HG03039 (cell line): ENCODE measurements around the gene LRRTM3.
A peak's percentile ranks its signal among the peaks of the same experiment; 100 is the strongest.

Experiments
- ATAC-seq: cut with Tn5 transposase; IDR thresholded peaks from one replicate; pipeline ENCODE4 v1.9.1; 2021; ENCODE audit warnings: mild to moderate bottlenecking, moderate library complexity; ENCODE audit not compliant: unreplicated experiment

The LRRTM3 gene

GRCh38 chr10:66925896-66926715 lies at the start of gene LRRTM3:
Gene LRRTM3, plus strand, starts transcription at chr10:66926036.
- peak; percentile 100 for ATAC-seq

GRCh38 chr10:66877361-66877760 lies 48.5 kb upstream of the LRRTM3 start:
- no peak for ATAC-seq

- no peak for ATAC-seq
These were observed 45.5 kb upstream of the LRRTM3 start for GRCh38 chr10:66880292-66880691.

GRCh38 chr10:66880826-66881225 lies 45.0 kb upstream of the LRRTM3 start:
- ATAC-seq = no peak

DNA sequence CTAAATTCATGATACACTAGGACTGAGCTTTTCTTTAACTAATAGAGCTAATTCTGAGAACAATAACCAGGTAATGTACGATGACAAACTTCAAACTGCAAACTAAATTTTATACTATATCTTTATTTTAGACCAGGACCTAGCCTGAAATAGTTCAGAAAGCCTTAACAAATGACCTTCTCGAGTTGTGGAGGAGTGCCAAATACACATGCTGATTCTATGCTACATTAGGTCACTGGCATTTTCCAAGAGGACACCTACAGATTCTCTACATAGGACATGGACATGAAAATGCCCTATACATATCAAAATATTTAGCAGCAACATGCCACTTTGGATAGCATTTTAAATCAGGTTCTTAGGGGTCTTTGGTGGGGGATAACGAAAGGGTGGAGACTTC lies 44.0 kb upstream of the LRRTM3 start:
- no peak for ATAC-seq

DNA sequence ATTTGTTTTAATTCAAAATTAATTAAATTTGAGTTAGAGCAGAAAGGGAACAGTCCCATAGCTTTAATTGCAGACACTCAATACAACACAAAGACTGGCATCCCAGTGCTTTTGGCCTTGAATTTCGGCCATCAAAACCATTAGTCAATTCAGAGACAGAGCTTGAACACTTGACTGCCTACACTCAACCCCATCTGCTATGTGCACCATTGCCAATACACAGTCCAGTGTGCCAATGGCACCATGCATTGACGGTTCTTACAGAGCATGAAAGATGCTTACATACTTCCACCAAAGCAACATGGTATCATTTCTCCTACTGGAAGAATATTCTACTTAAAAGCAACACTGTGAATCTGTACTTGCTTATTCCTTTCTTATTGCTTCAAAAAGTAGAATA lies 43.6 kb upstream of the LRRTM3 start:
- no peak for ATAC-seq

DNA sequence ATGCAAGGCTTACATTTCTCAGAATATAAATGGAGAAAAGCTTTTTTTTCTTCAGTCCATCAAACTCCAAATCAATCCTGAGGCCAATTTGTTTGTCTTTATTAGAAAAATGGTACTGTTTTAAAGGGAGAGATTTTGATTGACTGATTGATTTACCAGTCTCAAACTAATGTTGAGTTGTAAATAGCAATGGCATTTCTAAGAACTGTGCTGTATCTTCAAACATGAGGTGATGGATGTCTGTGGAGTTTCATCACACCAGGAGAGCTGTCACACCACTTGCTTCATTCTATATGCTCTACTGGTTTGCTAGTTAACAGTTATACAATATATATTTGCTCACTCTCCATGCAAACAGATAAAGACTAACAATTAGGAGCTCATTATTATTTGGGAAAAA lies 39.0 kb upstream of the LRRTM3 start:
- ATAC-seq = no peak

GRCh38 chr10:66888237-66888636 lies 37.6 kb upstream of the LRRTM3 start:
- no peak for ATAC-seq

- ATAC-seq = no peak
These were observed 33.0 kb upstream of the LRRTM3 start for GRCh38 chr10:66892871-66893270.

GRCh38 chr10:66910671-66911070 lies 15.2 kb upstream of the LRRTM3 start:
- no peak for ATAC-seq

GRCh38 chr10:66916030-66916429 lies 9.8 kb upstream of the LRRTM3 start:
- ATAC-seq = no peak

- no peak for ATAC-seq
These were observed 8.7 kb upstream of the LRRTM3 start for GRCh38 chr10:66917104-66917503.

DNA sequence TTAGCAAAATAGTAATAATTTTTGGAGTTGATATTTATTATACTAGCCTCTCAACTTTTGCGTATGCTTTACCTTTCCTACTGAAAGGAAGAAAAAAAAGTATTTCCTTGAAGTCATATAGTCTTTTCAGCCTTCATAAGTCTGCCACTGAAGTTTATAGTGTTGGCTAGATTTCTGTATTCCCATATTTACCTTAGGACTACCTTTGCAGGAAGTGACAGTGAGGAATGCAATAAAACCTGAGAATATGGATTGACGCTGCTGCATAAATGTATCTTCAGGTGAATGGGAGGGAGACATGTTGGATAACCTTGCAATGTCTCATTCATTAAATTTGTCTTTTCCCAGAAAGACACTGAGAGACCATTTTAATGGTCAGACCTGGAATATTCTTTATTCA lies 6.6 kb upstream of the LRRTM3 start:
- ATAC-seq = no peak

GRCh38 chr10:66924674-66925345 lies 1.0 kb upstream of the LRRTM3 start:
- no peak for ATAC-seq

GRCh38 chr10:66925373-66925772 lies 463 bp upstream of the LRRTM3 start:
- ATAC-seq = no peak

DNA sequence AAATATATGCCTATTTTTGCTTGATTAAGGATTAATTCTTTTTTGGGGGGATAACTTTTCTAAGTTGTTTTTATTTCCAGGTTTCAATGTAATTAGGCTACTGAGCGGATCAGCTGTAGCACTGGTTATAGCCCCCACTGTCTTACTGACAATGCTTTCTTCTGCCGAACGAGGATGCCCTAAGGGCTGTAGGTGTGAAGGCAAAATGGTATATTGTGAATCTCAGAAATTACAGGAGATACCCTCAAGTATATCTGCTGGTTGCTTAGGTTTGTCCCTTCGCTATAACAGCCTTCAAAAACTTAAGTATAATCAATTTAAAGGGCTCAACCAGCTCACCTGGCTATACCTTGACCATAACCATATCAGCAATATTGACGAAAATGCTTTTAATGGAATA lies 1.0 kb downstream of the LRRTM3 start:
- no peak for ATAC-seq

- ATAC-seq = no peak
These were observed 1.6 kb downstream of the LRRTM3 start for GRCh38 chr10:66927251-66927935.

- no peak for ATAC-seq
These were observed 2.3 kb downstream of the LRRTM3 start for GRCh38 chr10:66927971-66928770.

- no peak for ATAC-seq
These were observed 2.9 kb downstream of the LRRTM3 start for GRCh38 chr10:66928776-66929175.

- ATAC-seq = no peak
These were observed 3.5 kb downstream of the LRRTM3 start for GRCh38 chr10:66929375-66929774.

DNA sequence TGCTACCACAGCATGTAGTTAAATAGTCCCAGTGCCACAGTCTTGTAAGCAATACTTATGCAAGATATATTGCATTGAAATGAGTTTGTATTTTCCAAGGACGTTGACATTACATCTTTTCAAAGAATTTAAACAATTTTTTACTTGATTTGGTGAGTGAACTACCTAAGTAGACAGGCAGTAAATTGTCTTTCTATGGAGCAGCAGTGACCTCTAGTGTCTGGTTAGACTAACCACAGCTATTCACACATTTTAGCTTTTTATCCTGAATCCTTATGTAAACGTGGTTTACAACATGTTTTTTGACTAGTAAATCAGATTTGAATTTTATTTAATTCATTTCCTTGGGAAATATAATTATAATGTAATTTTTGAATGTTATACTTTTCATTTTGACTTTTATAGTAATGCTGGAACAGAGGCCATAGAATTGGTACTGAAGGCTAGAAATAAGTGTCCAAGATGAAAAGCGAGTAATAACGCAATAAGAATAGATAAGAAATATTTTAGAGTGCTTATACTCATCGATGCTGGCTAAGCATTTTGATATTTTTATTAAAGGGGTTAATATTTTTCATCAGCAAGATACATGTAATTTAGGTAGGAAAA lies 5.6 kb downstream of the LRRTM3 start:
- ATAC-seq = peak; percentile 78
